ENCODE data around the gene PGGT1B. TPM values are rescaled to one million over a fixed set of nuclear protein-coding genes. Genes with fewer than 3 reads are reported as not detected.
A peak's percentile ranks its signal among the peaks of the same experiment; 100 is the strongest.

Gene PGGT1B
- total RNA-seq, 4 donors from 2014 or later: 6.8 to 14.5 (median 11.1) TPM

DNA sequence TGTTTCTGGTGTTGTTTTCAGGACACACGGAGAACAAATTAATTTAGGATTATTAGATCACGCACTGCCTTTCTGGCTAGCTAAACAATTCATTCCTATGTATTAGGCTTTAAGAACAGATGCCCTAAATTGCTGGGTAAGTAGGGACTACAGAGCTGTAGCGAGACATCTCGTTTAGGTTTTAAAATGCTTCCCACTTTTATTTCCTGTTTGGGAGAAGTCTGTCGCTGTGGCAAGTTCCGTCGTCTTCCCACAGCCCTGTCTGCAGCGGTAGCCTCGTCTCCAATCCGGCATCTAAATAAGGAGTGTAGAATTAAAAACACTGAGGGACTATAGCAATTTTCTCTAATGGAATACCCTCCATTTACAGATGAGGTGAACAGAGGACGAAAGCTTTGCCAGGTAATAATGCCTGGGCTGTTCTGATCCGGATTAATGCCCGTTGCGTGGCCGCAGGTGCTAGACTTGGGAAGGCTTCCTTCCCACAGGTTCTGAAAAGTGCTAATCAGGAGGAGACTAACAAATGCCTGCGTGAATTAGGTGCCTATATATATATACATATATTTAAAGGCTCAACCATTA, 91.7 kb downstream of the PGGT1B start:
- DNase-seq (ENCODE audit: low spot score) (no peak), ATAC-seq (ENCODE audit: low FRiP score) (no peak)
- TF ChIP-seq, protein P1, sequence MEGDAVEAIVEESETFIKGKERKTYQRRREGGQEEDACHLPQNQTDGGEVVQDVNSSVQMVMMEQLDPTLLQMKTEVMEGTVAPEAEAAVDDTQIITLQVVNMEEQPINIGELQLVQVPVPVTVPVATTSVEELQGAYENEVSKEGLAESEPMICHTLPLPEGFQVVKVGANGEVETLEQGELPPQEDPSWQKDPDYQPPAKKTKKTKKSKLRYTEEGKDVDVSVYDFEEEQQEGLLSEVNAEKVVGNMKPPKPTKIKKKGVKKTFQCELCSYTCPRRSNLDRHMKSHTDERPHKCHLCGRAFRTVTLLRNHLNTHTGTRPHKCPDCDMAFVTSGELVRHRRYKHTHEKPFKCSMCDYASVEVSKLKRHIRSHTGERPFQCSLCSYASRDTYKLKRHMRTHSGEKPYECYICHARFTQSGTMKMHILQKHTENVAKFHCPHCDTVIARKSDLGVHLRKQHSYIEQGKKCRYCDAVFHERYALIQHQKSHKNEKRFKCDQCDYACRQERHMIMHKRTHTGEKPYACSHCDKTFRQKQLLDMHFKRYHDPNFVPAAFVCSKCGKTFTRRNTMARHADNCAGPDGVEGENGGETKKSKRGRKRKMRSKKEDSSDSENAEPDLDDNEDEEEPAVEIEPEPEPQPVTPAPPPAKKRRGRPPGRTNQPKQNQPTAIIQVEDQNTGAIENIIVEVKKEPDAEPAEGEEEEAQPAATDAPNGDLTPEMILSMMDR (IDR thresholded peaks at IDR 0.05): no peak

DNA sequence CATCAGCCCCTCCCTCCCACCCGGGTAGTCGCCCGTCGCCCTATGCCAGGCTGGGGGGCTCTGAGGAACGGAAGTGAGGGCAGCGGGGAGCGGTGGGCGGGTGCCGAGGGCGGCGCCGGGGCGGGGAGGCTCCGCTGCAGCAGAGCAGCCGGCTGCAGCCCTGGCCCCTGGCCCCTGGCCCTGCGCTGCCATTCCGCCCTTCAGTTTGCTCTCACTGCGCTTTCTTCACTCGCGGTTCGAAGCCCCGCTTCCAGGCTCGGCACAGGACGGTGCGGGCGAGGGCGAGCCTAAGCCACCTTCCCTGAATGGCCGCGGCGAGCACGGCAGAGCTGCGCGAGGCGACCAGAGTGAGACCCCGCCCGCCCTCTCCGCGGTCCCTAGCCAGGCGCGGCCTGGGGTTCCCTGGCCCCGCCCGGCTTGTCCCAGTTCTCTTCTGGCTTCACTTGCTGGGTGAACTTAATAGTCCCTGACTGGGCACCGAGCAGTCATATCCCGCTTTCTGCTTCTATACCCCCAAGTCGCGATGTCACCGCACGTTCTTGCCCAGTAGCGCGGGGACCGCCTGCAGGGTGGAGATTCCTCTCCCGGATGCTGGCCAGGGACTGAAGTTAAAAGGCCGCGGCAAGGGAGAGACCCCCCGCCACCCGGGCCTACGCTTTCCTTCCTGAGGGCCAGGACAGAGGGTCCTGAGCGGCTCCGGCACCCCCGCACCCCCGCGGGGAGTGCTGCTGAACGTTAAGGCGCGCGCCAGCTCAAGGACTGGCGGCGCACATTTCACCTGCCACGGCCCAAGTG, 92.3 kb downstream of the PGGT1B start:
- TF ChIP-seq, protein P1 (IDR thresholded peaks at IDR 0.05): no peak
- ATAC-seq (ENCODE audit: low FRiP score) (peak; percentile 81), DNase-seq (ENCODE audit: low spot score) (no peak)

DNA sequence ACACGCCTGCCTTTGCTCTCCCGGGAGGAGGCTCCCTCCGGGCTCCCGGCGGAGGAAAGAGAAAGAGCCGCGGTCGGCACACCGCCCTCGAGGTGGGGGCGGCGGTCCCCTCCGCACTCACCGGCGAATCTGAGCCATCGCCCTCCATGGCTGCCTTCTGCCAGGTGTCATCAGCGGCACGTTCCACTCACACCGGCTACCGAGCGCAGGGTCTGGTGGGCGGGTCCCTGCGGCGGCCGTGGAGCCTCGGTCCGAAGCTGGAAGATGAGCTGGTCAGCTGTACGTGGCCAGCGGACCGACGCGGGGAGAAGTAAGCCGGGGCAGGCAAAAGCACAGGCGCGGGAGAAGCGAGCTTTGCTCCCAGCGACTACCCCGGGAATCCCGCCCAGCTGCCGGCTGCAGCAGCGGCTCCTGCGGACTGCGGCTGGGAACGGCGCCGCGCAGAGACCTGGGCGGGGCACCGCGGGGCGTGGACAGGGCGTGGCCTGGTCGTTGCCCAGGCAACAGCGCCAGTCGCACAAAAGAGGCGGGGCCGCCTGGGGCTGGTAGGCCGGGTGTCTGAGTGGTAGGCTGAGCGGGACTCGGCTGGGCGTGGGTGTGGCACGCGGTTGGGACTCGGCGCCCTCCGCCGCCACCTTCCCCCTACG, 93.1 kb downstream of the PGGT1B start, which contains the start of gene TRIM36:
TRIM36 (minus strand) TSS at position 422 of the 647 bp plus-strand sequence; CDS start at position 148, 274 bp downstream.
- TF ChIP-seq, protein P1 (IDR thresholded peaks at IDR 0.05): no peak
- peak; percentile 99 for ATAC-seq (ENCODE audit: low FRiP score)
- DNase-seq (ENCODE audit: low spot score): peak; percentile 89

DNA sequence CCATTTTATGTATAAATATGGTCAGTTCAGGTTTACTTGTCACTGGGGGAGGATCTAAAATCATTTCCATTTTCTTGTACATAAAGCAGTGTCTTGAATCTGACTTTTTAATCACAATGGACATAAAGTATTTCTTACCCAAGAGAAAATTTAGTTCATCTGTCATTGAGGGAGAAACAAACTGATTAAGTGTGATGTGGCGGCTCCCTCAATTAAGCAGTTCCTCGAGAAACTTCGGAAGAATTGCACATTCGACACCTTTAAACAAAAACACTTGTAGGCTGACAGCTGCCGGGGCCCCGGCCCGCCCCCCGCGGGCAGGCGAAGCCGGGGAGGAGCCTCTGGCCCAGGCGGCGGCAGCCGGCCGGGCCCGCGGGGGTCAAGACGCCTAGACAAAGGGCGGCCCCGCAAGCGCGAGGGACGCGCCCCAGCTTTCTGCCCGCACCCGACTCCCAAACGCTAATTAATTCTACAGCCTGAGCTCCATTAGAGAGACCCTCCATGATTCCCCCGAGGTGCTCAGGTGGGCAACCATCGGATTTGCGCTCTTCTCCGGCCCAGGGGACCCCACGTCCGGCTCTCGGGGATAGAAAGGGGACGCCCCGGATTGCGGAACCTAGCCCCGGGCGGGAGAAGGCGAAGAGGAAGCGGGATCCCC, 93.7 kb downstream of the PGGT1B start:
- TF ChIP-seq, protein P1 (IDR thresholded peaks at IDR 0.05): no peak
- no peak for DNase-seq (ENCODE audit: low spot score)
- no peak for ATAC-seq (ENCODE audit: low FRiP score)

DNA sequence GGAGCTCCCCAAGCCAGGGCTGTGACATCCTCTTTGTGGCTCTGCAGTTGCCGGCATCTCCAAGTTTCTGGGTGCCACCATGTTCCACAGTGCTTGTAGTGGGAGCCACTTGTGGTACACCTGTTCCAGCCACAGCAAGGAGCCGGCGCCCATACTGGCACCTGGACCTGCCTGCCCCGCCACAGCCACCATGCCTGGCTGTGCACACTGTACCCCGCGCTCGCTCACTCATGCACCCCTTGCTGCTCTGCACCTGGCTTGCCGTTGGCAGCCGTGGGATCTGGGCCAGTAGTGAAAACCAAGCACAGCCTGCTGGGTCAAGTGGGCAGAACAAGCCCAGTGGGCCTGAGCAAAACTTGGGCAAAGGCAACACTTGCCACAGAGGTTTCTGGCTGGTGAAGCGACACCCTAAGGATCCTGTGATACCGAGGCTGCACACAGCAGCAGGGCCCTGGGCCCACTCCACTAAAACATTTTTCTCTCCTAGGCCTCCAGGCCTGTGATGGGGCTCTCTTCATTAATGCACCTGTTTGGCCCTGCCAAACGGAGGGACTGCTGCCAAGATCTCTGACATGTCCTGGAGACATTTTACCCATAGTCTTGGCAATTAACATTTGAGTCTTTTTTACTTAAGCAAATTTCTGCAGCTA, 95.8 kb downstream of the PGGT1B start:
- ATAC-seq (ENCODE audit: low FRiP score): no peak
- no peak for DNase-seq (ENCODE audit: low spot score)
- TF ChIP-seq, protein P1 (IDR thresholded peaks at IDR 0.05): no peak

DNA sequence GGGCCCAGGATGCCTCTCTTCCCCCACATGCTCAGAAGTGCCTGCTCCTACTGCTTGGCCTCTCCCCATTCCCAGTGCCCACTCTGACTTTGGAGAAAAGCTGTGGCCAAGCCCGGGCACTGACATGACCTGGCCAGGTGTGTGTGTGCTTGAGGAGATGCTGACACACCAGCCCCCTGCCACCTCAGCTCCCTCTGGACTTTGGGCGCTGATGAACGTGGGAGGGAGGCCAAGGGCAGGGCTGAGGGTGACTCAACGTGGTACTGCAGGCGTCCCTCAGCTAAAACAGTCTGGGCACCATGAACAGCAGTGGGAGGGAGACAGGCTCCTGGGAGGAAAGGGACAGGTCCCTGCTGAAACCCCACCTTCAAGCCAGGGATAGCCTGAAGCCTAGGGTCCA, 96.9 kb downstream of the PGGT1B start:
- TF ChIP-seq, protein P1 (IDR thresholded peaks at IDR 0.05): no peak
- DNase-seq (ENCODE audit: low spot score) (no peak), ATAC-seq (ENCODE audit: low FRiP score) (no peak)

Data from omental fat pad (tissue), 4 donors.